Measurements from ENCODE around the gene KCNIP3.

KCNIP3 gene

GRCh38 chr2:95313296-95314131 lies 16.4 kb downstream of the KCNIP3 start:
- TF ChIP-seq CTBP1 (IDR thresholded peaks at IDR 0.05; ENCODE audit: borderline replicate concordance) (no peak), BHLHE40 (IDR thresholded peaks at IDR 0.05; ENCODE audit: borderline replicate concordance) (no peak), TARDBP (IDR thresholded peaks at IDR 0.05) (no peak), FOXK2 (IDR thresholded peaks at IDR 0.05) (no peak), PKNOX1 (IDR thresholded peaks at IDR 0.05) (no peak), ELF4 (IDR thresholded peaks at IDR 0.05) (no peak), L3MBTL2 (conservative IDR thresholded peaks at IDR 0.05) (no peak), NFRKB (IDR thresholded peaks at IDR 0.05) (no peak), SP1 (IDR thresholded peaks at IDR 0.05) (no peak), FOXA1 (IDR thresholded peaks at IDR 0.05) (no peak), FOXM1 (IDR thresholded peaks at IDR 0.05; ENCODE audit: borderline replicate concordance) (no peak), LEF1 (IDR thresholded peaks at IDR 0.05; ENCODE audit: borderline replicate concordance) (no peak)
- ChIA-PET CTCF (interaction anchor here (0.6 to 3.0 kb wide), 2 partner anchors 32 to 82 kb away, joined by 3 to 13 read pairs; no protein-coding TSS in a partner anchor), POLR2A (no interaction called here)
- DNase-seq (ENCODE audit: extremely low spot score) = no peak

GRCh38 chr2:95314598-95314963 lies 17.4 kb downstream of the KCNIP3 start:
- ChIA-PET POLR2A (no interaction called here), CTCF (interaction anchor here (1.3 kb wide), 1 partner anchor 83 kb away, joined by 5 read pairs; no protein-coding TSS in a partner anchor)
- no peak for DNase-seq (ENCODE audit: extremely low spot score)
- no peak for TF ChIP-seq L3MBTL2 (conservative IDR thresholded peaks at IDR 0.05)
- no peak for TF ChIP-seq ELF4 (IDR thresholded peaks at IDR 0.05)
- no peak for TF ChIP-seq TARDBP (IDR thresholded peaks at IDR 0.05)
- no peak for TF ChIP-seq PKNOX1 (IDR thresholded peaks at IDR 0.05)
- TF ChIP-seq ARNT (IDR thresholded peaks at IDR 0.05) = no peak
- TF ChIP-seq HDGF (IDR thresholded peaks at IDR 0.05; ENCODE audit: borderline replicate concordance) = no peak
- TF ChIP-seq FOXA1 (IDR thresholded peaks at IDR 0.05) = no peak

GRCh38 chr2:95314964-95315611 lies 17.9 kb downstream of the KCNIP3 start:
- DNase-seq (ENCODE audit: extremely low spot score) = peak; percentile 51
- no peak for TF ChIP-seq BHLHE40 (IDR thresholded peaks at IDR 0.05; ENCODE audit: borderline replicate concordance)
- no peak for TF ChIP-seq LEF1 (IDR thresholded peaks at IDR 0.05; ENCODE audit: borderline replicate concordance)
- no peak for TF ChIP-seq TARDBP (IDR thresholded peaks at IDR 0.05)
- no peak for TF ChIP-seq SP1 (IDR thresholded peaks at IDR 0.05)
- no peak for TF ChIP-seq FOXM1 (IDR thresholded peaks at IDR 0.05; ENCODE audit: borderline replicate concordance)
- no peak for TF ChIP-seq L3MBTL2 (conservative IDR thresholded peaks at IDR 0.05)
- TF ChIP-seq FOXA1 (IDR thresholded peaks at IDR 0.05) = no peak
- TF ChIP-seq FOXK2 (IDR thresholded peaks at IDR 0.05) = no peak
- no peak for TF ChIP-seq ARNT (IDR thresholded peaks at IDR 0.05)
- TF ChIP-seq PKNOX1 (IDR thresholded peaks at IDR 0.05) = no peak
- CTCF ChIA-PET = interaction anchor here (1.3 kb wide), 1 partner anchor 83 kb away, joined by 5 read pairs; no protein-coding TSS in a partner anchor
- POLR2A ChIA-PET = no interaction called here

GRCh38 chr2:95315801-95316411 lies 18.8 kb downstream of the KCNIP3 start:
- POLR2A ChIA-PET = no interaction called here
- TF ChIP-seq ELF4 (IDR thresholded peaks at IDR 0.05) (no peak), PKNOX1 (IDR thresholded peaks at IDR 0.05) (no peak), NFRKB (IDR thresholded peaks at IDR 0.05) (no peak), ARNT (IDR thresholded peaks at IDR 0.05) (no peak), L3MBTL2 (conservative IDR thresholded peaks at IDR 0.05) (no peak), BHLHE40 (IDR thresholded peaks at IDR 0.05; ENCODE audit: borderline replicate concordance) (no peak), SP1 (IDR thresholded peaks at IDR 0.05) (no peak), CTBP1 (IDR thresholded peaks at IDR 0.05; ENCODE audit: borderline replicate concordance) (no peak), FOXA1 (IDR thresholded peaks at IDR 0.05) (no peak), HDGF (IDR thresholded peaks at IDR 0.05; ENCODE audit: borderline replicate concordance) (no peak), ZNF384 (IDR thresholded peaks at IDR 0.05) (no peak)

GRCh38 chr2:95316466-95317122 lies 19.4 kb downstream of the KCNIP3 start:
- ChIA-PET CTCF (interaction anchor here (1.2 to 1.6 kb wide), 2 partner anchors 73 to 85 kb away, joined by 4 read pairs; no protein-coding TSS in a partner anchor), POLR2A (no interaction called here)
- no peak for DNase-seq (ENCODE audit: extremely low spot score)
- no peak for TF ChIP-seq SP1 (IDR thresholded peaks at IDR 0.05)
- no peak for TF ChIP-seq ZNF384 (IDR thresholded peaks at IDR 0.05)
- TF ChIP-seq HDGF (IDR thresholded peaks at IDR 0.05; ENCODE audit: borderline replicate concordance) = no peak
- TF ChIP-seq ARNT (IDR thresholded peaks at IDR 0.05) = no peak
- no peak for TF ChIP-seq LEF1 (IDR thresholded peaks at IDR 0.05; ENCODE audit: borderline replicate concordance)
- no peak for TF ChIP-seq FOXM1 (IDR thresholded peaks at IDR 0.05; ENCODE audit: borderline replicate concordance)
- TF ChIP-seq TARDBP (IDR thresholded peaks at IDR 0.05) = no peak
- TF ChIP-seq NFRKB (IDR thresholded peaks at IDR 0.05) = no peak
- TF ChIP-seq L3MBTL2 (conservative IDR thresholded peaks at IDR 0.05) = no peak
- no peak for TF ChIP-seq SUZ12 (IDR thresholded peaks at IDR 0.05)
- TF ChIP-seq PKNOX1 (IDR thresholded peaks at IDR 0.05) = no peak
- no peak for TF ChIP-seq ELF4 (IDR thresholded peaks at IDR 0.05)
- TF ChIP-seq FOXA1 (IDR thresholded peaks at IDR 0.05) = no peak
- no peak for TF ChIP-seq CTBP1 (IDR thresholded peaks at IDR 0.05; ENCODE audit: borderline replicate concordance)
- TF ChIP-seq BHLHE40 (IDR thresholded peaks at IDR 0.05; ENCODE audit: borderline replicate concordance) = no peak
- no peak for TF ChIP-seq FOXK2 (IDR thresholded peaks at IDR 0.05)

More at GRCh38 chr2:95315801-95316411, 18.8 kb downstream of the KCNIP3 start:
- DNase-seq (ENCODE audit: extremely low spot score) = no peak
- CTCF ChIA-PET = interaction anchor here (1.2 to 1.6 kb wide), 2 partner anchors 73 to 84 kb away, joined by 4 read pairs; no protein-coding TSS in a partner anchor
